ENCODE measurements around the gene PRDM16. TPM values are rescaled to one million over a fixed set of nuclear protein-coding genes. Genes with fewer than 3 reads are reported as not detected.

Gene PRDM16
- total and polyA plus RNA-seq, 2 of the 8 experiments (the other 6 are each of a cell fraction or from before 2014, with no cell fraction given), result 0.39 to 0.43 TPM

GRCh38 chr1:3417082-3417739 lies 348.2 kb downstream of the PRDM16 start:
- ChIA-PET CTCF (ENCODE audit: partially characterized antibody) (interaction anchor here (0.6 to 5.8 kb wide), 41 partner anchors 8 to 1297 kb away, joined by 3 to 50 read pairs (median 4); partner anchors contain the start of gene TNFRSF14), POLR2A (ENCODE audit: partially characterized antibody) (no interaction called here)
- H3K18ac ChIP-seq (ENCODE audit: extremely low read depth, low read length), result no peak overlapping the region
- no peaks in the 10 kb centered on the region for H3K79me2 ChIP-seq (ENCODE audit: control insufficient read depth in 1 of 2, insufficient read depth in 2 of 2, low read length in 2 of 2)
- H3K4me2 ChIP-seq (ENCODE audit: insufficient read depth in 1 of 2, low read depth in 2 of 2, low read length in 2 of 2), result no peak overlapping the region
- H3K79me1 ChIP-seq (ENCODE audit: low read depth, low read length), result no peaks in the 10 kb centered on the region
- no peak overlapping the region for H4K5ac ChIP-seq (ENCODE audit: insufficient read length, low read depth, low read length)
- no peak overlapping the region for H3K9ac ChIP-seq (replicated peaks in 1 of 4; ENCODE audit: extremely low read depth in 1 of 4, low read depth in 3 of 4, low read length in 3 of 4)
- no peak overlapping the region for H2BK20ac ChIP-seq (ENCODE audit: low read length)
- no peak overlapping the region for H4K91ac ChIP-seq (replicated peaks; ENCODE audit: insufficient read length, low read length)
- no peak overlapping the region for H3K23ac ChIP-seq (ENCODE audit: insufficient read length)
- H3K4me3 ChIP-seq (ENCODE audit: extremely low read depth in 1 of 4, insufficient read depth in 2 of 4, low read depth in 3 of 4, low read length in 4 of 4), result no peak overlapping the region
- FAIRE-seq, result no peak
- H4K8ac ChIP-seq (ENCODE audit: extremely low read depth, insufficient read depth, low read length), result no peak overlapping the region
- H3K27ac ChIP-seq (ENCODE audit: low read depth, low read length), result no peak overlapping the region
- no peaks in the 10 kb centered on the region for H3K23me2 ChIP-seq (ENCODE audit: low read depth, low read length)
- H2BK5ac ChIP-seq (ENCODE audit: low read depth, low read length), result no peak overlapping the region
- TF ChIP-seq CTCF (IDR thresholded peaks at IDR 0.05; ENCODE audit: control extremely low read depth in 1 of 3, insufficient read depth in 1 of 3, low read depth in 1 of 3, low read length in 3 of 3) (peak in 2 of 3 experiments; percentile 41 to 45; a peak in 3 of 4 replicates), SIX5 (IDR thresholded peaks at IDR 0.05; ENCODE audit: low read depth, low read length) (no peak)
- H3K4ac ChIP-seq (replicated peaks; ENCODE audit: insufficient read length, low read depth, low read length), result no peak overlapping the region
- no peak overlapping the region for H2AFZ ChIP-seq (ENCODE audit: low read length)
- H2BK12ac ChIP-seq (ENCODE audit: low read depth, low read length), result no peak overlapping the region
- no peak overlapping the region for H2BK15ac ChIP-seq (ENCODE audit: low read length)
- H2BK120ac ChIP-seq (replicated peaks; ENCODE audit: low read depth, low read length), result no peak overlapping the region
- no peaks in the 10 kb centered on the region for H4K20me1 ChIP-seq (replicated peaks in 1 of 2; ENCODE audit: control insufficient read depth in 1 of 2, insufficient read depth in 2 of 2, low read length in 2 of 2)
- no peaks in the 10 kb centered on the region for H3K36me3 ChIP-seq (ENCODE audit: control insufficient read depth in 2 of 4, insufficient read depth in 4 of 4, low read length in 3 of 4)
- H2AK5ac ChIP-seq (ENCODE audit: low read depth, low read length), result no peak overlapping the region
- no peaks in the 10 kb centered on the region; a peak in 1 of 7 replicates for H3K4me1 ChIP-seq (replicated peaks in 1 of 4; ENCODE audit: control insufficient read depth in 3 of 4, insufficient read depth in 4 of 4, low read length in 3 of 4)
- H3K14ac ChIP-seq (ENCODE audit: insufficient read length), result no peak overlapping the region
- H3K56ac ChIP-seq (replicated peaks; ENCODE audit: insufficient read length, low read depth, low read length), result no peak overlapping the region
- H3K27me3 ChIP-seq (replicated peaks in 1 of 4; ENCODE audit: control insufficient read depth in 3 of 4, extremely low read depth in 1 of 4, insufficient read depth in 3 of 4, low read length in 3 of 4), result no peaks in the 10 kb centered on the region
- WGBS, 2 experiments (ENCODE audit: extremely low coverage in 1 of 2, insufficient coverage in 1 of 2, insufficient read length in 1 of 2, insufficient replicate concordance in 2 of 2, low coverage in 1 of 2, low lambda C conversion rate in 2 of 2, missing lambda C conversion rate in 1 of 2), result 86% methylated on average over 6 of the region's 6 CpGs; no CpG with 5 or more reads in 1 of the 2 experiments
- no peak for DNase-seq (ENCODE audit: low read depth in 1 of 2, low spot score in 2 of 2)
- H3K9me3 ChIP-seq (ENCODE audit: insufficient read depth in 2 of 2, low read depth in 1 of 2, low read length in 1 of 2), result peaks cover 12 to 20% of the 10 kb centered on the region in 2 experiments

All from H1 (cell line).